Measurements from ENCODE around the gene IL20RA. TPM values are rescaled to one million over a fixed set of nuclear protein-coding genes. Genes with fewer than 3 reads are reported as not detected.

IL20RA gene, protein sequence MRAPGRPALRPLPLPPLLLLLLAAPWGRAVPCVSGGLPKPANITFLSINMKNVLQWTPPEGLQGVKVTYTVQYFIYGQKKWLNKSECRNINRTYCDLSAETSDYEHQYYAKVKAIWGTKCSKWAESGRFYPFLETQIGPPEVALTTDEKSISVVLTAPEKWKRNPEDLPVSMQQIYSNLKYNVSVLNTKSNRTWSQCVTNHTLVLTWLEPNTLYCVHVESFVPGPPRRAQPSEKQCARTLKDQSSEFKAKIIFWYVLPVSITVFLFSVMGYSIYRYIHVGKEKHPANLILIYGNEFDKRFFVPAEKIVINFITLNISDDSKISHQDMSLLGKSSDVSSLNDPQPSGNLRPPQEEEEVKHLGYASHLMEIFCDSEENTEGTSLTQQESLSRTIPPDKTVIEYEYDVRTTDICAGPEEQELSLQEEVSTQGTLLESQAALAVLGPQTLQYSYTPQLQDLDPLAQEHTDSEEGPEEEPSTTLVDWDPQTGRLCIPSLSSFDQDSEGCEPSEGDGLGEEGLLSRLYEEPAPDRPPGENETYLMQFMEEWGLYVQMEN
- 10 to 100 TPM in 2 of 3 donors, 1 to 10 TPM in 1; 3.2 to 12.2 (median 11.6) TPM for total RNA-seq
- long read RNA-seq, donor 1, transcript IL20RA-201 (7 exons, 3,485 nt), result major isoform, 5 of 7 reads
- long read RNA-seq, donor 1, partial matches to known transcripts, result 0 of 7 reads
- long read RNA-seq, donor 1, other reads (novel, unspliced or antisense), result 0 of 7 reads
- long read RNA-seq, donor 2, partial matches to known transcripts, result 0 of 5 reads
- long read RNA-seq, donor 2, other reads (novel, unspliced or antisense), result 0 of 5 reads

- Histone ChIP-seq H3K36me3 (ENCODE audit: low read depth) (no peaks in the 10 kb centered on the region), H3K4me3 (peak within 1 kb of the TSS; percentile 56), H3K4me1 (ENCODE audit: low read depth) (no peaks in the 10 kb centered on the region), H3K9me3 (no peaks in the 10 kb centered on the region)
- DNase-seq, result peak; percentile 58 to 73 (median 64)
- intact Hi-C loops (cut with DNase I, micrococcal nuclease), result no loop called here
- TF ChIP-seq, protein P1, sequence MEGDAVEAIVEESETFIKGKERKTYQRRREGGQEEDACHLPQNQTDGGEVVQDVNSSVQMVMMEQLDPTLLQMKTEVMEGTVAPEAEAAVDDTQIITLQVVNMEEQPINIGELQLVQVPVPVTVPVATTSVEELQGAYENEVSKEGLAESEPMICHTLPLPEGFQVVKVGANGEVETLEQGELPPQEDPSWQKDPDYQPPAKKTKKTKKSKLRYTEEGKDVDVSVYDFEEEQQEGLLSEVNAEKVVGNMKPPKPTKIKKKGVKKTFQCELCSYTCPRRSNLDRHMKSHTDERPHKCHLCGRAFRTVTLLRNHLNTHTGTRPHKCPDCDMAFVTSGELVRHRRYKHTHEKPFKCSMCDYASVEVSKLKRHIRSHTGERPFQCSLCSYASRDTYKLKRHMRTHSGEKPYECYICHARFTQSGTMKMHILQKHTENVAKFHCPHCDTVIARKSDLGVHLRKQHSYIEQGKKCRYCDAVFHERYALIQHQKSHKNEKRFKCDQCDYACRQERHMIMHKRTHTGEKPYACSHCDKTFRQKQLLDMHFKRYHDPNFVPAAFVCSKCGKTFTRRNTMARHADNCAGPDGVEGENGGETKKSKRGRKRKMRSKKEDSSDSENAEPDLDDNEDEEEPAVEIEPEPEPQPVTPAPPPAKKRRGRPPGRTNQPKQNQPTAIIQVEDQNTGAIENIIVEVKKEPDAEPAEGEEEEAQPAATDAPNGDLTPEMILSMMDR (IDR thresholded peaks at IDR 0.05), result no peak
- peak; percentile 62 for ATAC-seq
Measured at GRCh38 chr6:137044366-137045221, at the start of gene IL20RA. IL20RA (minus strand) TSS chr6:137044965; CDS start chr6:137044728, 237 bp downstream.

DNA sequence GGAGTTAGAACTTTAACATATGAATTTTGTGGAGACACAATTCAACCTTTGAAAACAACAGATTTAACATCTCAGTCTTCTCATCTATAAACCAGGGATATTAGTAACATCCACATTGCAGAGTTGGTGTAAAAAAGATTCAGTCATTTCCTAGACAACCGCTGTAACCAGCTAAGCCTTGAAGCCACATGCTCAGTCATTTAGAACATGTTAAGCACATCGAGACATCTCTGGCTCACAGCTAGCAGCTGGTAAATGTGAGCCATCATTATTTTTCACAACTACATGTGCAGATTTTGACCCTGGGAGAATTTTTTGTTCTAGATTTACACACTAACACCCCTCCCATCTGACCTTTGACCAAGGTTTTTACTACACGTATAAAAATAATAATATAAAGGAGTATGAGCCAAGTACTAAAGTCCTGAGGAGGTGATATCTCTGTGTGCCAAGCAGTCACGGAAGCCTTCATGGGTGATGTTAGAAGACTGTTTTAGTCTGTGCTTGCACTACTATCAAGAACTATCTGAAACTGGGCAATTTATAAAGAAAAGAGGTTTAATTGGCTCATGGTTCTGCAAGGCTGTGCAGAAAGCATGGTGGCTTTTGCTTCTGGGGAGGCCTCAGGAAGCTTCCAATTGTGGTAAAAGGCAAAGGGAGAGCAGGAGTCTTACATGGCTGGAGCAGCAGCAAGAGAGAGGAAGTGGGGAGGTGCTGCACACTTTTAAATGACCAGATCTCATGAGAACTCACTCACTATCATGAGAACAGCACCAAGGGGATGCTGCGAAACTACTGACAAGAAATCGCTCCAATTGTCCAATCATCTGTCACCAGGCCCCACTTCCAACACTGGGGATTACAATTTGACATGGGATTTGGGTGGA, 48.7 kb upstream of the IL20RA start:
- ATAC-seq (peak; percentile 68), DNase-seq (peak in 1 of 3 donors; percentile 28)
- no peaks in the 10 kb centered on the region for H3K36me3 ChIP-seq (ENCODE audit: low read depth)
- no peak overlapping the region for H3K4me3 ChIP-seq
- intact Hi-C loops (cut with DNase I, micrococcal nuclease), result loop anchor here (10.0 kb wide), 2 partner anchors 221 to 551 kb away; no protein-coding TSS in a partner anchor
- H3K9me3 ChIP-seq, result no peaks in the 10 kb centered on the region
- TF ChIP-seq, protein P1 (IDR thresholded peaks at IDR 0.05), result no peak
- peaks cover 9% of the 10 kb centered on the region for H3K4me1 ChIP-seq (ENCODE audit: low read depth)

DNA sequence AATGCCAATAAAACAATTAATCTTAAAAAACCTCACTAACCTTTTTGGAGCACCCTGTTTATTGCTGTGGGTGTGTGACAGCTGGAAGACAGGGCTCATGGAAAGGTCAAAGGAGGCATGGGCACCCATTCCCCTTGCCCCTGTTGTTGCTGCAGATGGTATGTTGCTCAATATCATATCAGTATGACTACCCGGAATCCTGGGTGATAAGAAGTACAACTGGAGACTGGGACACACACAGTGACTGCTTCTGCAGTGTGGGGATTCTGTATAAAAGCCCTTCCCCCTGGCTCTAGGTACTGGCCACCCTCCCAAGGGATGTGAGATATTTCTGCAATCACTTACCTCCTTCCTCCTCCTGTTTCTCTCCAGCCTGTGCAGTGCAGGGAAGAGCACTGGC, 47.3 kb upstream of the IL20RA start:
- H3K4me1 ChIP-seq (ENCODE audit: low read depth), result peaks cover 9% of the 10 kb centered on the region
- no peaks in the 10 kb centered on the region for H3K9me3 ChIP-seq
- peak in 1 of 3 donors; percentile 27 for DNase-seq
- H3K36me3 ChIP-seq (ENCODE audit: low read depth), result no peaks in the 10 kb centered on the region
- no peak overlapping the region for H3K4me3 ChIP-seq
- TF ChIP-seq, protein P1 (IDR thresholded peaks at IDR 0.05), result no peak
- intact Hi-C loops (cut with DNase I, micrococcal nuclease), result loop anchor here (10.0 kb wide), 2 partner anchors 223 to 553 kb away; no protein-coding TSS in a partner anchor
- peak; percentile 75 for ATAC-seq

DNA sequence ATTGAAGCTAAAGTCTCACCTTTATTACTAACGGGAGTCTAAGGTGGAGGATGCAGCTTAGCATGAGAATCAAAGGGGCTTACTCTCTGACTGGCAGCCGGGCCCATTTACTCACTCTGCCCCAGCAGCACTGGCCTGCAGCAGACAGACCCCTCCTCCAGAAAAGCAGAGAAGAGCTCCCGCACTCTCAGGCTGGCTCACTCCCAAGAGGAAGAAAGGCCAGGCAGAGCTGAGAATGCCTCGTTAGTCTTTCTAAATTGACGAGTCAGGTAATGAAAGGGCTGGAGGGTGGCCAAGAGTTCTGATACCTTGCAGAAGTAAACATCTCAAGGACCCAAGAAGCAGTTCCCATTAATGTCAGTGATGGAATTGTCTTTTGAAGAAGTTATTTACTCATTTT, 44.5 kb upstream of the IL20RA start:
- Histone ChIP-seq H3K9me3 (no peaks in the 10 kb centered on the region), H3K36me3 (ENCODE audit: low read depth) (no peaks in the 10 kb centered on the region), H3K4me3 (no peak overlapping the region), H3K4me1 (ENCODE audit: low read depth) (peaks cover 13% of the 10 kb centered on the region)
- TF ChIP-seq, protein P1 (IDR thresholded peaks at IDR 0.05), result no peak
- ATAC-seq (no peak), DNase-seq (peak in 2 of 3 donors; percentile 32 to 79)
- intact Hi-C loops (cut with DNase I, micrococcal nuclease), result no loop called here
